ENCODE results near the gene FBLN5.

DNA sequence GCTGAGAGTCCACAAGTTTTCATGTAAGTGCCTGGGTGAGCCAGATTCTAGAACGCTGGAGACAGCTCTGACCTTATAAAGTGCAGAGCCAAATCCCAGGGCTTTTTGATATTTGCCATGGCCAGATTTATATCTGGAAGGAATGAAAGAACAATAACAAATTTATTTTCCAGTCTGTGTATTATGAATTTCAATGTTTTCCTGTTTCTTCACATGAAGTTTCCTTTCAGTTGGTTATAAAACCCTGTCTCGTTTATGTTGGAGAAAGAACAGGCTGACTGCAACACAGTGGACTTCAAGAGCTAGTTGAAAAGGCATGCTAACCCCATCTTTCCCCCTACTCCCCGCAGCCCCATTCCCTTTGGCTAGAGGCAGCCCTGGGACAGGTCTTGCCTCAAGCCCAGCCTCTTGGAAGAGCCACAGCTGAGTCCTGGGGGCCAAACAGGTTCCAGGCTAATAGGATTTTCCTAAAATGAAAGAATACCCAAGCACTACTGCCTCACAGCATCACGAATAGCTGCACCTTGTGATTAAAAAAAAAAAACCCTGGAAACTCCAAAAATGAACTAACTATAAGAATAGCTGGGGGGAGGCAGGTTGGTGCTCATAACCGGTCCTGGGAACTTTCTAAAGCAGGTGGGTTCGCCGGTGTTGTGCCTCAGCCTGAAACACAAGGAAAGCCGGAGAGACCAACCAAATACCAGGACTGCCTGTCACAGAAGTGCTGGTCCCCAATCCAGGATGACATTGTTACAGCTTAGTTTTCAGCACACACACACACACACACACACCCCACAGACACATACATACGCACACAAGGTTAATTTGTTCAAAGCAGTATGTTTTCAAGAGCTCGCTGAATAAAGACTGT lies 1.5 kb downstream of the FBLN5 start:
- TF ChIP-seq, protein P1, sequence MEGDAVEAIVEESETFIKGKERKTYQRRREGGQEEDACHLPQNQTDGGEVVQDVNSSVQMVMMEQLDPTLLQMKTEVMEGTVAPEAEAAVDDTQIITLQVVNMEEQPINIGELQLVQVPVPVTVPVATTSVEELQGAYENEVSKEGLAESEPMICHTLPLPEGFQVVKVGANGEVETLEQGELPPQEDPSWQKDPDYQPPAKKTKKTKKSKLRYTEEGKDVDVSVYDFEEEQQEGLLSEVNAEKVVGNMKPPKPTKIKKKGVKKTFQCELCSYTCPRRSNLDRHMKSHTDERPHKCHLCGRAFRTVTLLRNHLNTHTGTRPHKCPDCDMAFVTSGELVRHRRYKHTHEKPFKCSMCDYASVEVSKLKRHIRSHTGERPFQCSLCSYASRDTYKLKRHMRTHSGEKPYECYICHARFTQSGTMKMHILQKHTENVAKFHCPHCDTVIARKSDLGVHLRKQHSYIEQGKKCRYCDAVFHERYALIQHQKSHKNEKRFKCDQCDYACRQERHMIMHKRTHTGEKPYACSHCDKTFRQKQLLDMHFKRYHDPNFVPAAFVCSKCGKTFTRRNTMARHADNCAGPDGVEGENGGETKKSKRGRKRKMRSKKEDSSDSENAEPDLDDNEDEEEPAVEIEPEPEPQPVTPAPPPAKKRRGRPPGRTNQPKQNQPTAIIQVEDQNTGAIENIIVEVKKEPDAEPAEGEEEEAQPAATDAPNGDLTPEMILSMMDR (IDR thresholded peaks at IDR 0.05; ENCODE audit: extremely low read depth in 1 of 2, insufficient read depth in 1 of 2, low read depth in 1 of 2, low read length in 2 of 2), result no peak
- TF ChIP-seq JUN (IDR thresholded peaks at IDR 0.05; ENCODE audit: borderline replicate concordance, insufficient read depth, insufficient read length, low read depth), result no peak
- no peak for TF ChIP-seq EZH2 (IDR thresholded peaks at IDR 0.05; ENCODE audit: borderline replicate concordance, low read depth, low read length, severe bottlenecking)
- no peak for TF ChIP-seq POLR2AphosphoS5 (IDR thresholded peaks at IDR 0.05; ENCODE audit: insufficient read depth, low read depth, low read length)

Measured in endothelial cell of umbilical vein (primary cell).